MG63 (cell line): Measurements from ENCODE around the gene ZNF629. TPM values are rescaled to one million over a fixed set of nuclear protein-coding genes. Genes with fewer than 3 reads are reported as not detected.

Experiments used
- DNase-seq: peaks from one replicate; pipeline ENCODE4 v3.0.0-alpha.2; 2020
- H3K27me3 ChIP-seq: fragments of 250-450 bp; sonication (Bioruptor Pico); 2 replicates; pipeline ENCODE4 v1.5.1; 2020; ENCODE audit warnings: mild to moderate bottlenecking, moderate library complexity
- H3K36me3 ChIP-seq: fragments of 250-450 bp; sonication (Bioruptor Pico); 2 replicates; pipeline ENCODE4 v1.5.1; 2020; ENCODE audit warnings: mild to moderate bottlenecking, moderate library complexity
- H3K4me3 ChIP-seq: fragments of 250-450 bp; sonication (Bioruptor Pico); 2 replicates; pipeline ENCODE4 v1.5.1; 2020; ENCODE audit warnings: mild to moderate bottlenecking, moderate library complexity
- H3K9me3 ChIP-seq: fragments of 250-450 bp; sonication (Bioruptor Pico); 2 replicates; pipeline ENCODE4 v1.5.1; 2020; ENCODE audit warnings: mild to moderate bottlenecking, moderate library complexity
- total RNA-seq: library from RNA; depleted of rRNA; stranded (reverse); fragments of >200 nt; shearing (Covaris generic); gene quantifications from 2 replicates; pipeline ENCODE4 v1.2.3, GENCODE V29; 2014; ENCODE audit warnings: low replicate concordance

Gene ZNF629
- total RNA-seq, 1 experiment from 2014 or later, result 13.6 TPM

- Histone ChIP-seq H3K4me3 (peak overlapping the region; percentile 80), H3K36me3 (peaks cover 51% of the 10 kb centered on the region), H3K27me3 (no peaks in the 10 kb centered on the region), H3K9me3 (no peaks in the 10 kb centered on the region)
- DNase-seq, result peak; percentile 37
Measured at GRCh38 chr16:30761427-30761927, 25.5 kb downstream of the ZNF629 start.

DNA sequence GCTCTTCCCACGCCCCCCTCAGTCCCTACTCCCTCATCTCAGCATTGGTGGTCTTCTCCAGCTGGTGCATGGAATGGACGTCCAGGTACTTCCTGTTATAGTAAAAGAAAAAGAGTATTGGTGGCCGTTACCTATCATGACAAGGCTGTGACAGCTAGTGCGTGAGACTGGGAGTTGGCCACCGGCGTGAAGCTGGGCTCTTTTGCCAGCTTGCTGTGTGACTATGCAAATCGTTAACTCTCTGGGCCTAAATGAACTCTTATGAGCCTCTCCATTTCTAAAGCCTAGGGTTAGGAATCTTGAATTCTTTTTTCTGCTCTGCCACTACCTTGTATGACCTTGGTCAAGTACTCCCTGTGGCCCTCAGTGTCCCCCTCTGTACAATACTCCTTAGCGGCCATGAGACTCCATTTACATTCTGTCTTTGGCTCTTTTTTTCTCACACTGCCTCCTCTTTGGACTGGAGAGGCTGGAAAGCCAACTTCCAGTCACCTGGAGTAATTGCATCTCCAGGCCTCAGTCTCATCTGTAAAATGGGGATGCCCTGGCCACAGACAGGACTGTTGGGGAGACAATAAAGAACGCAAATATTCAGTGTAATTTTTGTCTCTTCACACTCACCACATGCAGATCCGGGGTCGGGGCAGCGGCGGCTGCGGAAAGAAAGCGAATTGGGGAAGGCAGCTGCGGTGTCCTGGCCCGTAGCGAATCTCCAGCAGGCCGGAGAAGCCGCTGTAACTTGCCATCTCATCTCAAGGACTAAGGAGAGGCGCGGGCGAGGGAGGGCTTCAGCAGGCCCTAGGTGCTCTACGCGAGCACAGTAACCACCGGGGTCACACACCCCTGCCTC is 26.2 kb downstream of the ZNF629 start:
- Histone ChIP-seq H3K9me3 (no peaks in the 10 kb centered on the region), H3K27me3 (no peaks in the 10 kb centered on the region), H3K36me3 (peaks cover 49% of the 10 kb centered on the region), H3K4me3 (peak overlapping the region; percentile 80)
- no peak for DNase-seq

DNA sequence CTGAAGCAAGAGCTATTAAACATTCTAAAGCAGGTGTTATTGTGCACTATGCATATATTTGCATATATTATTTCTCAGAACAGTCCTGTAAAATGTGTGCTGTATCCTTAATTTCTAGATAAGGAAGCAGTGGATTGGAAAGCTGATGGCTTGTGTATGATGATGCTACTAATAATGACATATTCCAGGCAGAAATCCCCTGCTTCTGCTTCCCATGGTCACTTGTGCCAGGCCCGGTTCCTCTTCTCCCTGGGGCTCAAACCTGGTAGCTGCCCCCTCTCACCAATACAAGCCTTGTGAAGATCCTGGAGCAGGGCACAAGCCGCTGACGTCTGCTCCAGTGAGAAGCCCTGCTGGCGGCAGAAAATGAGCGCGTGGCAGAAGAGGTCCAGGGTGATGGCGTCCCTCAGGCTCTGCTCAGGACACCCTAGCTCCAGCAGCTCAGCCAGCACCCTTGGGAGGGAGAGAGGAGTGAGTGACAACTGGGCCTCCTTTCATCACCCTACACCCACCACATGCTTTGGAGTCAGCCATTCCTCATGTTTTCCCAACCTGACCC is 26.9 kb downstream of the ZNF629 start:
- H3K4me3 ChIP-seq, result no peak overlapping the region
- H3K9me3 ChIP-seq, result no peaks in the 10 kb centered on the region
- peaks cover 45% of the 10 kb centered on the region for H3K36me3 ChIP-seq
- no peak for DNase-seq
- H3K27me3 ChIP-seq, result no peaks in the 10 kb centered on the region

GRCh38 chr16:30758988-30759491 is 28.0 kb downstream of the ZNF629 start:
- no peak overlapping the region for H3K4me3 ChIP-seq
- no peaks in the 10 kb centered on the region for H3K9me3 ChIP-seq
- no peak for DNase-seq
- no peaks in the 10 kb centered on the region for H3K27me3 ChIP-seq
- H3K36me3 ChIP-seq, result peaks cover 45% of the 10 kb centered on the region

- H3K4me3 ChIP-seq, result no peak overlapping the region
- no peaks in the 10 kb centered on the region for H3K9me3 ChIP-seq
- H3K36me3 ChIP-seq, result peaks cover 49% of the 10 kb centered on the region
- no peaks in the 10 kb centered on the region for H3K27me3 ChIP-seq
- no peak for DNase-seq
Measured at GRCh38 chr16:30757316-30757715, 29.7 kb downstream of the ZNF629 start.

GRCh38 chr16:30756781-30757100 is 30.3 kb downstream of the ZNF629 start:
- Histone ChIP-seq H3K36me3 (peaks cover 50% of the 10 kb centered on the region), H3K27me3 (no peaks in the 10 kb centered on the region)
- DNase-seq, result no peak

DNA sequence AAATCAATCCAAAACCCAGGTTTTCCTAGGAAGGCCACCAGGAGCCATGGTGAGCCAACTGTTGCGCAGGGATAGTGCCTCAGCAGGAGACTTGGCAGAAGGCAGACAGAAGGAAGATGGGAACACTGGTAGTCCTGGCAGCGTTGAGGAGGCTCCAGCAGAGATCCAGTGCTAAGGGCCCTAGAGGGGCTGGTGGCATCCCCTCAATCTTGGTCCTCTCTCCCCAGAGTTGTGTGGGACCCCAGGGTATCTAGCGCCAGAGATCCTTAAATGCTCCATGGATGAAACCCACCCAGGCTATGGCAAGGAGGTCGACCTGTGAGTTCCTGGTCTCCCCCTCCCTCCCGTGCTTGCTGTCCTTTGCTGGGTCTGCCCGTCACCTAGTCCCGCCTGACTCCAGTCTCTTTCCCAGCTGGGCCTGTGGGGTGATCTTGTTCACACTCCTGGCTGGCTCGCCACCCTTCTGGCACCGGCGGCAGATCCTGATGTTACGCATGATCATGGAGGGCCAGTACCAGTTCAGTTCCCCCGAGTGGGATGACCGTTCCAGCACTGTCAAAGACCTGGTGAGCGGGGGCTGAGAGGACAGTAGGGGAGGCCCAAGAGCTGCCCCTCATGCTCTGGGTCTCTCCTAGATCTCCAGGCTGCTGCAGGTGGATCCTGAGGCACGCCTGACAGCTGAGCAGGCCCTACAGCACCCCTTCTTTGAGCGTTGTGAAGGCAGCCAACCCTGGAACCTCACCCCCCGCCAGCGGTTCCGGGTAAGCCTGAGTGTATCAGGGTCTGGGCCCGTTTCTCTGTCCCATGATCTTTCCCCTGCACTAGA is 30.8 kb downstream of the ZNF629 start:
- peaks cover 54% of the 10 kb centered on the region for H3K36me3 ChIP-seq

More at GRCh38 chr16:30756781-30757100, 30.3 kb downstream of the ZNF629 start:
- Histone ChIP-seq H3K9me3 (no peaks in the 10 kb centered on the region), H3K4me3 (no peak overlapping the region)

GRCh38 chr16:30753596-30753995 is 33.4 kb downstream of the ZNF629 start:
- H3K36me3 ChIP-seq, result peaks cover 58% of the 10 kb centered on the region
- no peak for DNase-seq

More for the DNA sequence above, 30.8 kb downstream of the ZNF629 start:
- H3K27me3 ChIP-seq, result no peaks in the 10 kb centered on the region
- H3K9me3 ChIP-seq, result no peaks in the 10 kb centered on the region
- no peak for DNase-seq
- no peak overlapping the region for H3K4me3 ChIP-seq

GRCh38 chr16:30750876-30751465 is 36.0 kb downstream of the ZNF629 start:
- DNase-seq, result no peak
- Histone ChIP-seq H3K9me3 (no peaks in the 10 kb centered on the region), H3K4me3 (no peak overlapping the region), H3K27me3 (no peaks in the 10 kb centered on the region), H3K36me3 (peaks cover 49% of the 10 kb centered on the region)

More at GRCh38 chr16:30753596-30753995, 33.4 kb downstream of the ZNF629 start:
- no peaks in the 10 kb centered on the region for H3K27me3 ChIP-seq
- H3K9me3 ChIP-seq, result no peaks in the 10 kb centered on the region
- no peak overlapping the region for H3K4me3 ChIP-seq

- peaks cover 48% of the 10 kb centered on the region for H3K36me3 ChIP-seq
- H3K9me3 ChIP-seq, result no peaks in the 10 kb centered on the region
- no peaks in the 10 kb centered on the region for H3K27me3 ChIP-seq
- DNase-seq, result no peak
- H3K4me3 ChIP-seq, result no peak overlapping the region
Measured at GRCh38 chr16:30750201-30750600, 36.8 kb downstream of the ZNF629 start.

GRCh38 chr16:30748634-30749445 is 38.2 kb downstream of the ZNF629 start:
- Histone ChIP-seq H3K36me3 (peaks cover 50% of the 10 kb centered on the region), H3K9me3 (no peaks in the 10 kb centered on the region), H3K4me3 (peak overlapping the region; percentile 80), H3K27me3 (no peaks in the 10 kb centered on the region)
- peak; percentile 60 for DNase-seq

- peak within 1 kb of the TSS; percentile 80 for H3K4me3 ChIP-seq
- H3K27me3 ChIP-seq, result no peaks in the 10 kb centered on the region
- peak; percentile 100 for DNase-seq
- H3K36me3 ChIP-seq, result peaks cover 47% of the 10 kb centered on the region
- no peaks in the 10 kb centered on the region for H3K9me3 ChIP-seq
Measured at GRCh38 chr16:30747799-30748633, 39.0 kb downstream of the ZNF629 start, which contains the start of gene PHKG2. Gene PHKG2 (plus strand): TSS chr16:30748425. CDS start chr16:30748821, 396 bp downstream.

DNA sequence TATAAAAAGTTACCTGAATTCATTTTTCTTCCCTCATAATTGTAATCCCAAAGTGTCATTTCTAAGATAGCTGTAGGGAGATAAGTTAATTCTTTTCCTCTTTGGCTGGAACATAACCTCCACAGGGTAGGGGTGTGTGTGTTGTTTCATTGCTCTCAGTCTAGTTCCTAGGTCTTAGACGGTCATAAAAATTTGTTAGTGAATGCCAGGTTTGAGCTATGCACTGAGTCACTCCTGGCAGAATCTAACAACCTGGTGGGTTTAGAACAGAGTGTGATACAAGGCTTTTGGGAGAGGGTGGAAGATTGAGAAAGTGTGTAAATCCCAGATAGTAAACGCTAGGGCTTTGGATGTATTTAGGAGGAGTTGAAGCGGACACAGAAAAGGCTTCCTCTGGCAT is 39.7 kb downstream of the ZNF629 start:
- H3K27me3 ChIP-seq, result no peaks in the 10 kb centered on the region
- H3K4me3 ChIP-seq, result peak overlapping the region; percentile 80
- DNase-seq, result peak; percentile 70
- H3K9me3 ChIP-seq, result no peaks in the 10 kb centered on the region
- H3K36me3 ChIP-seq, result peaks cover 47% of the 10 kb centered on the region

DNA sequence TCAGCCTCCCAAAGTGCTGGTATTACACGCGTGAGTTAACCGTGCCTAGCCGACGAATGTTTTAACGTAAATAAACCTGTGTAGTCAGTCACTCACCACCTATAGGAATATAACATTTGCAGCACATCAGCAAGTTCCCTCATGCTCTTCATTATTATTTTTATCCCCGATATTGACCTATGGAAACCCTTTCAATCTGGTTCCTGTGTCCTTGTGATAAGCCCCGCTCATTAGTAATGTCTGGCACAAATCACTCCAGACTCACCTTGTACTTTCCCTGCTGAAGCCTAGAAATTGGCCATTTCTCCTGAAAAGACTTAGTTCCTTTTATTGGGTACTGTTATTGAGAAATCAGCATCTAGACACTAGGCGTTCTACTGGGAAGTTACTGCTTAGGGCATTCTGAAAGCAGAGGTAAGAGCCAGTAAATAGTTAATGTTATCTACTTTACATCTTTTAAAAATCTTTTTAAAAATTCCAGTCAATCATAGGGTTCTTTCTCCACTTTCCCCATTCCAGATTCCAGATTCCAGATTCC is 40.3 kb downstream of the ZNF629 start:
- peaks cover 53% of the 10 kb centered on the region for H3K36me3 ChIP-seq
- no peaks in the 10 kb centered on the region for H3K27me3 ChIP-seq
- no peak overlapping the region for H3K4me3 ChIP-seq
- no peaks in the 10 kb centered on the region for H3K9me3 ChIP-seq
- no peak for DNase-seq

DNA sequence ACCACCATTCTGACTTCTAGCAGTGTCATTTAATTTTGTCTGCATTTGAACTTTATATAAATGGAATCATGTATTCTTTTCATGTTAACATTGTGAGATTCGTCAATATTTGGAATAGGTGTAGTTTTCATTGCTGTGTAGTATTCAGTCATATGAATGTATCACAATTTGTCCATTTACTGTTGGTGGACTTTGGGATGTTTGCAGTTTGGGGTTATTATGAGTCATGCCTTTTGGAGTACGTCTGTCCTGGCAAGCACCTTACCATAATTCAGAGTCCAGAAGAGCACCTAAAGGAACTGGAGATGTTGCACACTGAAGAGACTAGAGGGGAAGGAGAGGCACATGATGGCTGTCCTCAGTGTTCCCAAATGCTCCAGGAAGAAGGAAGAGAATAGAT is 41.9 kb downstream of the ZNF629 start:
- Histone ChIP-seq H3K27me3 (no peaks in the 10 kb centered on the region), H3K36me3 (peaks cover 53% of the 10 kb centered on the region), H3K9me3 (no peaks in the 10 kb centered on the region), H3K4me3 (no peak overlapping the region)
- DNase-seq, result no peak
